GM18520 (cell line): ENCODE data around the gene URGCP.

Source experiments
- ATAC-seq: cut with Tn5 transposase; IDR thresholded peaks from one replicate; pipeline ENCODE4 v1.9.1; 2021; ENCODE audit not compliant: unreplicated experiment

URGCP gene

GRCh38 chr7:43876976-43877745, 29.2 kb downstream of the URGCP start:
- no peak for ATAC-seq

GRCh38 chr7:43876241-43876640, 30.2 kb downstream of the URGCP start:
- no peak for ATAC-seq

DNA sequence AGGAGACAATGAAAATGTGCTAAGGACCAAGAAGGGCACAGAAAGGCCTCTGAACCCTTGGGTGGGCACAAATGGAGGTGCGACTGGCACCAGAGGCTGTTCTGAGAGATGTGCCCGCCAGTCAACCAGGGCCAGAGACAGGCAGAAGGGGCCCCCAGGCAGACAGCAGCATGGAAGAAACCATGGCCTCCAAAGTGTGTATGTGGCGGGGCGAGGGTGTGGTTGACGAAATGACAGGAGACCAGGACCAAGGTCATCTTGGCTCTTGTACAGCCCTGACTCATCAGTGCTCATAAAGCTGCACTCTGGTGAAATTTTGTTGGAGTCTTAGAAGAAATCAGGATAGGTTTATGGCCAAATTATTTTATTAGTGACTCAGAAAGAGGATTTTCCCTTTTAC, 33.1 kb downstream of the URGCP start:
- ATAC-seq = no peak

GRCh38 chr7:43872406-43873110, 33.8 kb downstream of the URGCP start:
- ATAC-seq = no peak

GRCh38 chr7:43871064-43871463, 35.3 kb downstream of the URGCP start:
- ATAC-seq = no peak

GRCh38 chr7:43870316-43870715, 36.1 kb downstream of the URGCP start:
- no peak for ATAC-seq

- ATAC-seq = no peak
Observed at GRCh38 chr7:43869867-43870240, 36.5 kb downstream of the URGCP start.

DNA sequence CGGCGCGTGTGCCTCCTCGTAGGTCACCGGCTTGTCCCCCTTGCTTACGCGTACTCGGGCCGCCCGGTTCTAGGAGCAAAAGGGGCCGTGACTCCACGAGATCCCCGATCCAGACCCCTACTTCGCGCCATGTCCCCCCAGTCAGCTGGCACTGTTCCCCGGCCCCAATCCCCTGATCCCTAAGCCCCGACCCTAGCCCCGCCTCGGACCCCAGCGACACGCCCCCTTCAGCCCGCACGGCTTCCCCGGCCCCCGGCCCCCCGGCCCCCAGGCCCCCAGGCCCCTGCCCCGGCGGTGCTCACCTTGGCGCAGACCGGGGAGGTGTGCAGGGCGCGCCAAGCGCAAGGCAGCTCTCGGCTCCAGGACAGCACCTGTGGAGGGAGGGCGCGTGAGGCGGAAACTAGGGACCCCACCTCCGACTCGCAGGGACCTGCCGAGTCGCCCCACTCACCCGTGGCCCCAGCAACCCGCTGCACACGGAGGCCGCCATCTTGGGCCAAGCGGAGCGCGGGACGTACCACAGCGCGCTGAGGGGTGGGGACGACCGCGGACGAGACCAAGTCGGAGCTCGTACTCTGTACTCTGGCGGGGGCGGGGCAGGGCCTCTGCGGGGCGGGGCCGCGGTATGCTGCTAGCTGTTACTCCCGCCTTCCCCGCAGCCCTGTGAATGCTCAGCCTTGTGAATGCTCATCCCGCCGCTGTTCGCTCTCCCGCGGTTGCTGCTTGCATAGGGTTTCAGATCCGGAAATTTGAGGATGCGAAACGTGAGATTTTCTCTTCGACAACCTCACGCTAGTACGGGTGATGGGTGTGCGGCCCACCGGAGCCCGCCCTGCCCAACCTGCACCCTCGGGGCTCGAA, 37.2 kb downstream of the URGCP start, which contains the start of gene MRPS24:
Gene MRPS24 (minus strand): TSS at position 512 of the 861 bp plus-strand sequence. CDS start 22 bp downstream, at position 490.
- peak; percentile 90 for ATAC-seq

DNA sequence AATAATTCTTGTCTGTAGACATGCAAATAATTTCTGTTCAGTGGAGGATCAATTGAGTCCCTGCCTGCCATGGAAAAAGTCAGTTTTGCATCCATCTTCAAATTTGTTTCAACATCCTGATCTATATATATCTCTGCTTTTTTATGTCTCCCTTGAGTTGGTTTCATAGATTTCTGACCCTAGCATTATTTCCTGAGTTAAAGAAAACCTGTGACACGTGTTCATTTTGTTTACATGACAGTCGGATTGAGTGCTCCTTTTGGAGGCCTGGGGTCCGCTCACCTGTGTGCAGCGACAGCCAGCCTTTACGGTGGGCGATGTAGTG, 37.8 kb downstream of the URGCP start:
- ATAC-seq = no peak

GRCh38 chr7:43868181-43868580, 38.2 kb downstream of the URGCP start:
- ATAC-seq = no peak

- ATAC-seq = no peak
Observed at GRCh38 chr7:43865277-43865676, 41.1 kb downstream of the URGCP start.

GRCh38 chr7:43864126-43864525, 42.3 kb downstream of the URGCP start:
- no peak for ATAC-seq

GRCh38 chr7:43856996-43857395, 49.4 kb downstream of the URGCP start:
- no peak for ATAC-seq

- ATAC-seq = no peak
Observed at GRCh38 chr7:43856316-43856715, 50.1 kb downstream of the URGCP start.

DNA sequence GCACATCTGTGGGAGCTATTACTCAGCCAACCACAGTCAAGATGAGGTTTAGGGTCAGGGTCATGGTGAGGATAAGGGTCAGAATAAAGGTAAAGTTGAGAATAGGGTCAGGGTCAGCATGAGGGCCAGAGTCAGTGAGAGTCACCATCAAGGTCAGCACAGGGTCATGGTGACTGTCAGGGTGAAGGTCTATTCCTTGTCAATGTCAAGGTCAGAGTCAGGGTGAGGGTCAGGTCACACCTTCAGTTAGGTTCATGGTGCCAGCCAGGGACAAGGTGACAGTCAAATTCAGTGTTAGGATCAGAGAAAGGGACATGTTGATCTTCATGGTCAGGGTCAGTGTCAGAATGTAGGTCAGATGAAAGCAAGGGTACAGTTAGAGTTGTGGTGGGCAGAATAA, 51.2 kb downstream of the URGCP start:
- ATAC-seq = no peak

- no peak for ATAC-seq
Observed at GRCh38 chr7:43851805-43852204, 54.6 kb downstream of the URGCP start.

DNA sequence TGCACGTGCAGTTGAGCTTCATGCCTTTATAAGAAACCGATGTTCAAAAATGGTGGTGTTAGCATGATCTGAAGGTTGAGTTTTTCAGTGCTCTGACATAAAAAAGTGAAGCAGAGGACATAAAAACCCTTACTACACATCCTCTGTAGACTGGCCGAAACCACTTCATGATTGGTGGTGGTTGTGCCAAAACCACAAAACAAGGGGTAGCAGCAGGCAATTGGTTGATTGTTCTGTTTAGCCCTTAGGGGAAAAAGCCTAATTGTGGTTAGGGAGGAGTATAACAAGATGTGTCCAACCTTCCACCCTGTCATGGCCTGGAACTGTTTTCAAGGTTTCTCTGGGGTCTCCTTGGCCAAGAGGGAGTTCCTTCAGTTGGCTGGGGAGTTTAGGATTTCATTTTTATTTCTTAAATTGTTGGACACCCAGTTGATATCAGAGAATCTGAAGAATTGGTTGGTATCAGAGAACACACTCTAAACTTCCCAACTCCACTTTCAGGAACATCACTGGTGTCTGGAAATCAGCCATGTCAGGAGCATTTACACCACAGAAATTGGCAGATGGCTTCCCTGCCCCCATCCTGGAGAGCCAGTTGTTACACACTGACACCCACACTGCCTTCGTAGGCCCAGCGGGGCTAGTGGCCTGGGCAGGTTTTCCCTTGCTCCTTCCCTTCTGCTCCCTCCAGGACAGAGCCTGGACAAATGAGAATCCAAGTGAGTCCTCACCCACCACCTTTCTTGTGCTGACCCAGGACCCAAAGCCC, 55.9 kb downstream of the URGCP start:
- ATAC-seq = no peak

DNA sequence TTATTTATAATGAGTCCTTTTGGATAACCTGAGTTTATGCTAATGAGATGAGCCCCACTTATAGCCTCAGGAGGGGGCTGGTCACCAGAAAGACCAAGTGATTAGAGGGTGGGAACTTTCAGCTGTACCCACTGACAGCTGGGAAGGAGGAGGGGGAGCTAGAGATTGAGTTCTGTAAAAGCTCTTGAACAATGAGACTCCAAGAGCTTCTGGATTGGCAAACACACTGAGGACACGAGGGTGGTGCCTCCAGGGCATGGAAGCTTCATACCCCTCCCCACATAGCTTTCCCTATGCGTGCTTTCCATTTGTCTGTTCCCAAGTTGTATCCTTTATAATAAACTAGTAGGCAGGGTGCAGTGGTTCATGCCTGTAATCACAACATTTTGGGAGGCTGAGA, 57.3 kb downstream of the URGCP start:
- no peak for ATAC-seq

- no peak for ATAC-seq
Observed at GRCh38 chr7:43847496-43847895, 58.9 kb downstream of the URGCP start.

GRCh38 chr7:43844662-43845061, 61.7 kb downstream of the URGCP start:
- ATAC-seq = no peak

DNA sequence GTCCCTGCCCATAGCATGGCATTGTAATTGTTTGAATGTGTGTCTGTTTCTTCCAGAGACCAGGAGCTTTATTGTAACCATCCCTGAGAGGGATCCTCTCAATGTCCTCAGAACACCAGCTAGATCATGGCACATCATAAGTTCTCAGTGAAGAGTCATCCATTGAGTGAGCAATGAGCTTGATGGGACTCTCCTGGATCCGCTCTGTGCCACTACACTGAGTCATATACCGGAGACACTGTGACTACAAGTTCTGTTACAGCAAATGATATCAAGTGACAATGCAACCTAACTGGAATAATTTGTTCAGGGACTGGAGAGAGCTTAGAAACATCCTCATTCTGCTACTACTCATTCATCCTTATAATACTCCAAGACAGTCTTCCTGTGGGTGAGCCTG, 62.1 kb downstream of the URGCP start:
- ATAC-seq = no peak
